ENCODE measurements around the gene SMAD7.

Gene SMAD7, protein sequence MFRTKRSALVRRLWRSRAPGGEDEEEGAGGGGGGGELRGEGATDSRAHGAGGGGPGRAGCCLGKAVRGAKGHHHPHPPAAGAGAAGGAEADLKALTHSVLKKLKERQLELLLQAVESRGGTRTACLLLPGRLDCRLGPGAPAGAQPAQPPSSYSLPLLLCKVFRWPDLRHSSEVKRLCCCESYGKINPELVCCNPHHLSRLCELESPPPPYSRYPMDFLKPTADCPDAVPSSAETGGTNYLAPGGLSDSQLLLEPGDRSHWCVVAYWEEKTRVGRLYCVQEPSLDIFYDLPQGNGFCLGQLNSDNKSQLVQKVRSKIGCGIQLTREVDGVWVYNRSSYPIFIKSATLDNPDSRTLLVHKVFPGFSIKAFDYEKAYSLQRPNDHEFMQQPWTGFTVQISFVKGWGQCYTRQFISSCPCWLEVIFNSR

DNA sequence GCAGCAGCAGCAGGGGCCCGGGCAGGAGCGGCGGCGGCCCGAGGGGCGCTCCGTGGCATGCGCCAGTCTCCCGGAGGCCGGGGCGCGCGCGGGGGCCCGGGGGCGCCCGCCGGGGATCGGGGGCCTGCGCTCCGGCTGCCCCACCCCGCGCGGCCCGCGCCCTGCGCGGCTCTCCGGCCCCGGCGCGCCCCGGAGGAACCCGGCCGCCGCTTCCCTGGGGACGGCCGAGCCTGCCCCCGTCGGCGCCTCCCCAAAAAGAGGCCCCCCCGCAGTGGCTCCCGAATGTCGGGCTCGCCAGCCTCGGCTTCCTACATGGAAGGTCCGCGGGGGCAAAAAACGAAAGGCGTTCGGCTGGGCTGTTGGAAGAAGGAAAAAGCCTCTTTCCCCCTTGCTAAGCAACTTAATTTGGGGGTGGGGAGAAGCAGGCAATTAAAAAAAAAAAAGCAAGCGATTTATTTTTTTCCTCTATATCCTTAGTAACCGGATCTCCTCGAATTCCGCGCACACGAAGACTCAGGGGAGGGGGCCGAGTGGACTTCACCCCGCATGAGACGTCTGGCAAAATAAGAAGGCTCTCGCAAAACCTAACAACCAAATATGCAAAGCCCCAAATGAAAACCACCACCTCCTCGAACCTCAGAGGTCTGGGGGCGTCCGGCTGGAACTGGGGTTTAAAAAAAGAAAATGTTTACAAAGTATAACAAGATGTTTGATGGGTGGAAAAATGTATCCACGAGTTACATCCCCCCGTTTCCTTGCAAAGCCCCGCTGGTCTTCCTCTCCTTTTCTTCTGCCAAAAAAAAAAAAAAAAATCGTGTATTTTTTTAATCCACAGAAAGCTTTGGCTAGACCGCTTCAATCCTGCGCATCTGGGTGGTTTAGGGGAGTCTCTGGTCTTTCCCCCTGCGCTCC lies at the start of gene SMAD7:
TSS of gene SMAD7 (minus strand) at position 430 of the 912 bp plus-strand sequence. CDS start 541 bp downstream, outside the sequence.
- in situ Hi-C loops (cut with MboI; ENCODE audit: low sequenced_read_pairs), result no loop called here

GRCh38 chr18:48999569-48999968 lies 48.8 kb upstream of the SMAD7 start:
- in situ Hi-C loops (cut with MboI; ENCODE audit: low sequenced_read_pairs), result no loop called here

- in situ Hi-C loops (cut with MboI; ENCODE audit: low sequenced_read_pairs), result no loop called here
Observed at GRCh38 chr18:48997985-48998831, 47.4 kb upstream of the SMAD7 start.

GRCh38 chr18:48997681-48997984 lies 46.9 kb upstream of the SMAD7 start:
- in situ Hi-C loops (cut with MboI; ENCODE audit: low sequenced_read_pairs), result no loop called here

DNA sequence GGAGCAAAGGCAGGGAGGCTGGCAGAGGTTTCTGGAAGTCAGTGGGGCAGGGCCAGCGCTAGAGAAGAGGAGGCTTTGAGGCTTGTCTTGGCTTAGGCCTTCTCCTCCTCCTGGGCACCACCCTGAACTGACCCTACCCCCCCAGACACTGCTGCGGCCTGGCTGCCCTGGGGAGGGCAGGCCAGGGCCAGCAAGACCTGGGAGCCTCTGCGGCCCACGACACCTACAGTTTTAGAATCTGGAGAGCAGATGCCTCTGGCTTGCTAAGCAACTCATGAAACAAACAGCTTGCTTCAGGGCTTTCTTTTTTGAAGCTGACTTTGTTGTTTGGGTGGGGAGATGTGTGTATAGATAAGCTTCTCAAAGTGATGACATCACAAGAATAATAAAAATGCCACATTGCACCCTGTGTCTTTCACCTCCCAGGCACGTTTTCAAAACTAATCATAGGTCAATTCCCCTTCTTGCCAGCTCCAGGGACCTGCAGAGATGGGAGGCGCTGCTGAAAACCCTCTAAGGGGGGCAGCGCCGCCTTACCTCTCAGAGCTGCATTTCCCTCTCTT lies 46.2 kb upstream of the SMAD7 start:
- in situ Hi-C loops (cut with MboI; ENCODE audit: low sequenced_read_pairs), result no loop called here

DNA sequence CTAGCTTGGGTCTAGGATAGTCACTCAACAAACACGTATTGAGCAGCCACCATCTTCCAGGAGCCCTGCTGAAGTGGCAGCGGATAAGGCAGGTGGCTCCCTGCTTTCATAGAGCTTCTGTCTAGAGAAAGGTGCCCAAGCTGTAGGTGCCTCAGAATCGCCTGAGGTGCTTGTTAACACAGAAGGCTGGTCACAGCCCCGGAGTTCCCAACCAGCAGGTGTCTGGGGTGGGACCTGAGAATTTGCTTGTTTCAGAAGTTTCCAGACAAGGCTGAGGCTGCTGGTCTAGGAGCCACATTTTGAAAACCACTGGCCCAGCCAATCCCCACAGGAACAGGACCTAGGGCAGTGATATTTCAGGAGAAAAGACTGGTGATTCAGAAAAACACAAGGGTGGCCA lies 45.3 kb upstream of the SMAD7 start:
- in situ Hi-C loops (cut with MboI; ENCODE audit: low sequenced_read_pairs), result no loop called here

- in situ Hi-C loops (cut with MboI; ENCODE audit: low sequenced_read_pairs), result no loop called here
Observed at GRCh38 chr18:48994926-48995835, 44.4 kb upstream of the SMAD7 start.

GRCh38 chr18:48994044-48994651 lies 43.4 kb upstream of the SMAD7 start:
- in situ Hi-C loops (cut with MboI; ENCODE audit: low sequenced_read_pairs), result no loop called here

DNA sequence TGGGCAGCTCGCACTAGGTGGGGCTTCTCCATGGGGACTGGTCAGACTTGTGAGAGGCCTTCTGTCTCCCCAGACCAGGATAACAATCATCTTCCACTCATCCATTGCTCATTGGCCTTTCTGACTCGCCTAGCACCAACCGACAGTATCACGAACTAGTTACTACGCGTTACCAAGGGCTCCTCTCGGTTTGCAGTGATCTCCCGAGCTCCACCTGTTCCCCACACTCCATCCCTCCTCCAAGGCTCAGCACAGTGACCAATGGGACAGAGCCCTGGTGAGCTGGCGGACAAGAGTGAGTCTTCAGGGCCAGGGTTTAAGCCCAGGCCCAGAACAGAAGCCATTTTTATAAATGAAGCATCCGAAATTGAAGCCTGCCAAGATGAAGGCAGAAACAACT lies 42.8 kb upstream of the SMAD7 start:
- in situ Hi-C loops (cut with MboI; ENCODE audit: low sequenced_read_pairs), result no loop called here

- in situ Hi-C loops (cut with MboI; ENCODE audit: low sequenced_read_pairs), result no loop called here
Observed at GRCh38 chr18:48992791-48993555, 42.2 kb upstream of the SMAD7 start.

GRCh38 chr18:48992133-48992532 lies 41.4 kb upstream of the SMAD7 start:
- in situ Hi-C loops (cut with MboI; ENCODE audit: low sequenced_read_pairs), result no loop called here

GRCh38 chr18:48991676-48992075 lies 40.9 kb upstream of the SMAD7 start:
- in situ Hi-C loops (cut with MboI; ENCODE audit: low sequenced_read_pairs), result no loop called here

- in situ Hi-C loops (cut with MboI; ENCODE audit: low sequenced_read_pairs), result no loop called here
Observed at GRCh38 chr18:48991319-48991660, 40.5 kb upstream of the SMAD7 start.

- in situ Hi-C loops (cut with MboI; ENCODE audit: low sequenced_read_pairs), result no loop called here
Observed at GRCh38 chr18:48990481-48991318, 39.9 kb upstream of the SMAD7 start.

DNA sequence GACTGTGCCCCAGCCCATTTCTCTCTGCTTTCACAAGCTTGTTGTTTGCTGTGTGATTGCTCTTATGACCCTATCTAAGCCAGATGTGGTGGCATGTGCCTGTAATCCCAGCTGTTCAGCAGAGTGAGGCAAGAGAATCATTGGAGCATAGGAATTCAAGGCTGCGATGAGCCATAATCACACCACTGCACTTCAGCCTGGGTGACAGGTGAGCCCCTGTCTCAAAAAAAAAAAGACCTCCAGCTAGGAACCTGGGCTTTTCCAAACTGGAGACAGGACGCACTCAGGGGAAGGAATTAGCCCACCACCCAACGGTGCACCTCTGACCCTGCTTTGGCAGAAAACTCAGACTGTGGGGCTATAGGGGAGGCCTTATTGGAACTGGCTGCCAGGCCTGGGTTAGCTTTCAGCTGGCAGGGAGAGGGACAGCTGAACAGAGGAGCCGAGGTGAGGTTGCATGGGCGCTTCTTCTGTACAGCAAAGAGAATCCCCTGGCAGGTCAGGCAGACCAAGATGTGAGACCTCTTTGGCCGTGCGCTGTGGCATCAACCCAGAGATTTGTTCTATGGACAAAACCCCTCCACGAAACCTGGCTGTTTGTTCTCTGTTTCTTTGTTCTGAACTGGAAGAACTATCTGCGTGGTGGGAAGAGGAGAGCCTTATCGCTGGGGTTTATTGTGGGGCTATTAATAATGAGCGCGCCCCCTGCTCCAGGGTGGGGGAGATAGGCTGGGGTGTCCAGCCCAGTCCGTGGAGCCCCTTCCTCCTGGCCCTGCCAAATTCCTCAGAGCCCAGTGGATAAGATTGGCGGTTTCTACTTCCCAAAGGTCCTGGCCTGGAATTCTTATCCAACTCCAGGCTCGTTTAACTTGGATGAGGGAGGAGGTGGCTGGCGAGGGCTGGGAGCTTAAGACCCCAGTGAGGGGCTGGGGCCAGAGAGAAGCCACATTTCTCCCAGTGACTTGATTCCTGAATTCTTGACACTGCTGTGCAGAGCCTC lies 38.8 kb upstream of the SMAD7 start:
- in situ Hi-C loops (cut with MboI; ENCODE audit: low sequenced_read_pairs), result no loop called here

- in situ Hi-C loops (cut with MboI; ENCODE audit: low sequenced_read_pairs), result no loop called here
Observed at GRCh38 chr18:48988508-48989303, 37.9 kb upstream of the SMAD7 start.
